Neural progenitor cell (in vitro differentiated cells): ENCODE data around the gene DGLUCY.

Experiments used
- EZH2 ChIP-seq: fragments of 200-600 bp; sonication (generic); IDR thresholded peaks from 2 replicates; pipeline ENCODE4 v1.6.1; 2017; ENCODE audit warnings: antibody characterized with exemption, mild to moderate bottlenecking, moderate library complexity
- TF ChIP-seq, protein P1 (sequence below): fragments of 200-600 bp; sonication (generic); IDR thresholded peaks from 2 replicates; pipeline ENCODE4 v1.5.1; 2017; ENCODE audit warnings: antibody characterized with exemption, mild to moderate bottlenecking

DNA sequence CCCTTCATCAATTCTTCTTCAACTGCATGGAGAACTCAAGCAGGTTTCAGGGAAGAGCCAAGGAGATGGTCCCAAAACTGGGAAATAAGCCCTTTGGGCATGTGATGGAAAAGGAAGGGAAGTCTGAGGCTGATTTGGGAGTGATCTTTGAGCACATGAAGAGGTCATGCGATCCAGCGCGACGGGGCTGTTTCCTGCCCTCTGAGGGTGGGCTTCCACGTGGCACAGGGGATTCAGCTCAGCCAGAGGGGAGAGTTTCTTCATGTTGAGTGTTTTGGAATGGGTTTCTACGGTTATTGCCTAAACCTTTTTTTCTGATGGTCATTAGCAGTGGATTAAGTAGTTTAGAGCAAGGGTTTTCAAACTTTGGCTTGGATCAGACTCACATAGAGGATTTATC is 100.4 kb downstream of the DGLUCY start:
- TF ChIP-seq, protein P1, sequence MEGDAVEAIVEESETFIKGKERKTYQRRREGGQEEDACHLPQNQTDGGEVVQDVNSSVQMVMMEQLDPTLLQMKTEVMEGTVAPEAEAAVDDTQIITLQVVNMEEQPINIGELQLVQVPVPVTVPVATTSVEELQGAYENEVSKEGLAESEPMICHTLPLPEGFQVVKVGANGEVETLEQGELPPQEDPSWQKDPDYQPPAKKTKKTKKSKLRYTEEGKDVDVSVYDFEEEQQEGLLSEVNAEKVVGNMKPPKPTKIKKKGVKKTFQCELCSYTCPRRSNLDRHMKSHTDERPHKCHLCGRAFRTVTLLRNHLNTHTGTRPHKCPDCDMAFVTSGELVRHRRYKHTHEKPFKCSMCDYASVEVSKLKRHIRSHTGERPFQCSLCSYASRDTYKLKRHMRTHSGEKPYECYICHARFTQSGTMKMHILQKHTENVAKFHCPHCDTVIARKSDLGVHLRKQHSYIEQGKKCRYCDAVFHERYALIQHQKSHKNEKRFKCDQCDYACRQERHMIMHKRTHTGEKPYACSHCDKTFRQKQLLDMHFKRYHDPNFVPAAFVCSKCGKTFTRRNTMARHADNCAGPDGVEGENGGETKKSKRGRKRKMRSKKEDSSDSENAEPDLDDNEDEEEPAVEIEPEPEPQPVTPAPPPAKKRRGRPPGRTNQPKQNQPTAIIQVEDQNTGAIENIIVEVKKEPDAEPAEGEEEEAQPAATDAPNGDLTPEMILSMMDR = no peak
- no peak for TF ChIP-seq EZH2
